Measurements from ENCODE around the gene TMEM259. TPM values are rescaled to one million over a fixed set of nuclear protein-coding genes. Genes with fewer than 3 reads are reported as not detected.

The TMEM259 gene
- total and polyA plus RNA-seq, 9 of the 15 experiments (the other 6 are each of a cell fraction or from before 2014, with no cell fraction given), result 0.52 to 231 (median 63.6) TPM

GRCh38 chr19:1045247-1045603, 24.3 kb upstream of the TMEM259 start (continued):
- TF ChIP-seq SAFB2 (IDR thresholded peaks at IDR 0.05; ENCODE audit: borderline replicate concordance, low read depth, low read length, severe bottlenecking) (no peak), PTTG1 (tag; IDR thresholded peaks at IDR 0.05; ENCODE audit: low read depth) (no peak), SP2 (IDR thresholded peaks at IDR 0.05; ENCODE audit: extremely low read depth, low read depth, low read length, poor library complexity, severe bottlenecking) (peak; percentile 66), EP400 (IDR thresholded peaks at IDR 0.05) (no peak), CHD2 (IDR thresholded peaks at IDR 0.05; ENCODE audit: low read depth, low read length) (no peak), POLR2H (tag; IDR thresholded peaks at IDR 0.05; ENCODE audit: low read depth) (no peak), ZNF639 (CRISPR knock-in tag; conservative IDR thresholded peaks at IDR 0.05 in 1 of 2, IDR thresholded peaks at IDR 0.05 in 1 of 2) (no peak), CREM (IDR thresholded peaks at IDR 0.05; ENCODE audit: low read depth) (peak; percentile 77), ZBTB7A (IDR thresholded peaks at IDR 0.05; ENCODE audit: borderline replicate concordance, control insufficient read depth, low read depth, low read length) (no peak)
